Subcutaneous adipose tissue (tissue), 4 donors: ENCODE results near the gene TOX2. TPM values are rescaled to one million over a fixed set of nuclear protein-coding genes. Genes with fewer than 3 reads are reported as not detected.

Experiments used
- CTCF ChIP-seq: fragments of 450-650 bp; IDR thresholded peaks from one replicate; pipeline ENCODE4 v1.5.1; 2016; ENCODE audit warnings: low read depth, mild to moderate bottlenecking, control low read depth, antibody characterized with exemption, moderate library complexity
- total RNA-seq, 4 donors: library from RNA; depleted of rRNA; stranded (reverse); fragments of >200 nt; gene quantifications; one replicate each; pipeline ENCODE4 v1.1.0, GENCODE V29; 2016

Gene TOX2
- total RNA-seq, 4 donors from 2014 or later = 2.6 to 8.1 (median 3.1) TPM; not detected in 1

DNA sequence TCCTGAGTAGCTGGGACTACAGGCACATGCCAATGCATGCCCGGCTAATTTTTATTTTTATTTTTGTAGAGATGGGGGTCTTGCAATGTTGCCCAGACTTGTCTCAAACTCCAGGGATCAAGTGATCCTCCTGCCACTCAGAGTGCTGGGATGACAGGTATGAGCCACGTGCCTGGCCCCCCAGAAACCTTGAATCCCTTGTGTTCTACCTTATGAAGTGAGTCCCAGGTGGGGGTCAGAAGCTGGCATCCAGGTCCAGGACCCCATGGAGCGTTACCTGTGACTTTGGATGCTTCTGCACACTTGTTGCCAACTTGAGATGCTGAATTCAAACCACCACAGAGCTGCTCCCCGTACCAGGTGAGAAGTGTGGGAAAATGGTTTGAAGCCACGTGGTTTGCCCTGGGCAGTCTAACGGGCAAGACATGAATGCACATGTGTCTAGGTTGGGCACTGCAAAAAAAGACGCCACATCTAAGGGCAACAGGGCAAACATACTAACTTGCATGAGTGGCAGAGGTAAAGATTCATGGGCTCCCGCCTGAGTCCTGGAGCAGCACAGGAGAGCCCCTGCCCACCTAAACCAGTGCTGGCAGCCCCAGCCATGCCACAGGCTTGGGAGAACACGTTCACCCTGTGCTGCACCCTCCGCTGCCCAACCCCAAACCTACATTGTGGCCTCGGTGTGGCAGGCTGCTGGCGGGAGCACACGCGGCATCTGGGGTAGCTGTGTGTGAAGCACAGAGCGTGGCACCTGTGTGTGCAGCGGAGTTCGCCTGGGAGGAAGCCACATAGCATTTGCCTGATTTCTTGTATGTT lies 171.2 kb downstream of the TOX2 start:
- TF ChIP-seq CTCF = no peak

DNA sequence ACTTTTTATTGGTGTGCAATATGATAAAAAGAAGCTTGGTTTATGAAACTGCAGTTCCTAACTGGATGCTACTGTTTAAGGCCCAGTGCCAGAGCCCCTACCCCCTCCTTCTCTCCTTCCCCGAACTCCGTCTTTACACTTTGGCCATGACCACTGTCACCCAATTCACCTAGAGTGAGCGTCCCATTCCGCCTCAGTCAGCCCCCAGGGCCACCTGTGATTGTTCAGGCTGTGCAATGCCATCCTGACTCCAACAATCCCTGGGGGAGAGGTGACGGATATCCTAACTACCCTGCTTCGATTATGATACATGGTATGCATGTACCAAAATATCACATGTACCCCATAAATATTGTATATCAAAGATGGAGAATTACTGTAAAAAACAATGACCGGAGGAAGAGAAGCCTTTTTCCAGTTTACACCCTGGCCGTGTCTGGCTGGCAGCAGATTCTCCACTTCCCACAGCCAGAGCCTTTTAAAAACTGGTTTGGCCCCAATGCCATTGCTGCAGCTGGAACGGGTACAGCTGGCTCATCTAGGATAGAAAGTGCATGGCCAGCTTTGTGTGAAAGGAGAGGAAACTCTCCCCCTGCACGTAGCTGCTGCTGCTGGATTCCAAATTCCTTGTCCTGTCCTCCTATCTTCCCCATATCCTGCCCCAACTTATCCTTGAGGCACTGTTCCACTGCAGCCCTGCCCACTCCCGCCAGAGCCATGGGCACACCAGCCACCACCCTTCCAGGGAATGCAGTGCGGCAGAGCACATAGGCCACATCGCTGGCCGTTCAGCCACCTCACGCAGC lies 172.6 kb downstream of the TOX2 start:
- no peak for TF ChIP-seq CTCF

- TF ChIP-seq CTCF = no peak
These were observed 173.1 kb downstream of the TOX2 start for GRCh38 chr20:44087857-44088120.

DNA sequence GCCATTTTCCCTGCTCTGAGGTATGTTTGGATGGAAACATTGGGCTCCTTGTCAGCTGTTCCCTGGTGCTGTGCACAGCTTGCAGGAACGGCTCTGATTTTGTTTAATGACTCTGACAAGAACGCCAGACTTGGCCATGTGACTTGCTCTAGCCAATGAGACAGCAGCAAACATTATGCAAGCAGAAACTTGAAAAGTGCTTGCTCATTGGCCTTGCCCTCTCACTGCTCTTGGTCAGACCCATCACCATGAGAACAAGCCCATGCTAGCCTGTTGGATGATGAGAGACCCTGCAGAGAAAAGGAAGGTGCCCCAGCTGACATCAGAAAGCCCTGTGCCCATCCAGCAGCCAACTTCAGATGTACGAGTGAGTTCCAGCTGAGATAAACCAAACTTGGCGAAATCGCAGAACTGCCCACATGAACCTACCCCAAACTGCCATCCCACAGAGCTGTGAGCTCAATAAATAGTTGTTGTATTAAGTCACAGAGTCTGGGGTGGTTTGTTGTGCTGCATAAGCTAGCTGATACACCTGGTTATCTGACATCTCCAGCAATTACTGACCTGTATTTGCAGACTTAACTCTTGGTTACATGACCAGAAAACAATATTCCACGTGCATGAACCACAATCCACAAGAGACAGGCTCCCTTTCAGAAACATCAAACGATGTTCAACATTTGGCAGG lies 175.5 kb downstream of the TOX2 start:
- no peak for TF ChIP-seq CTCF

DNA sequence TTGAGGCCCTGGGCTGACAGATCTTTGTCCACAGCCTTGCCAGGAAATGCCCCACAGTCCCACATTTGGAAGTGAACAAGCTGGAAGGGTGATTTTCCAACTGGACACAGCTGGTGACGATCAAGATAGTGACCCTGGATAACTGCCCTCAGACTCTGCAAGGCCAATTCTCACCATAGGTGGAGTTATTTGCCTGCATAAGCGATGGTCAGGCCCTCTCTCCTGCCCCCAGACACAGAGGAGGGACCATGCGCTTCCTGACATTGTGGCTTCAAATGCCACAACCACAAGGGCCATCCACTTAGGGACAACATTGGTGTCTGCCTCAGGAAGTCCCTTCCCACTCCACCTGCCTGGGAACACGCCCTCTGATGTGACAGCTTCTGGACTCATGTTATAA lies 176.4 kb downstream of the TOX2 start:
- TF ChIP-seq CTCF = no peak

DNA sequence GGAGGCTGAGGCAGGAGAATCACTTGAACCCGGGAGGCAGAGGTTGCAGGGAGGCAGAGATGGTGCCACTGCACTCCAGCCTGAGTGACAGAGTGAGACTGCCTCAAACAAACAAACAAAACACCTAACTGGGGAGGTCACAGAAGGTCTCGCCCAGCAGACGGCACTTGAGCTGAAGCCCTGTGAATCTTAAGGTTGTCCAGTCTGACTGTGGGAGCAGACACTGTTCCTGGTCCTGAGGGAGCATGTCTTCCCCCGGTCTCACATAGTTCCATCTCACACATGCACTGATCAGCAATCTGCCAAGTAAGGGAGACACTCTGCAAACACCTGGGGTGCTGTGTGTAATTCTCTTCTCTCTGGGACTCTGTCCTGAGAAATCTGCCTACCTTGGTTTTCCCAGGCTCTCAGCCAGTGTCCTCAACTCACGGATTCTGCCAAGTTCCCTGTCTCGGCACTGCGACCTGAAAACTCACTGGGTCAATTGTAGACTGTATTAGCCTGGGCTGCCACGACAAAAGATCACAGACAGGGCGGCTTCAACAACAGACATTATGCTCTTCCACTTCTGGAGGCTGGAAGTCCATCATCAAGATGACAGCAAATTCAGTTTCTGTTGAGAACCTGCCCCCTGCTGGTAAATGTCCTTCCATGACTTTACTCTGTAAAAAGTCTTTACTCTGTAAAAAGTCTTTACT lies 178.0 kb downstream of the TOX2 start:
- TF ChIP-seq CTCF = no peak

- no peak for TF ChIP-seq CTCF
These were observed 178.6 kb downstream of the TOX2 start for GRCh38 chr20:44093249-44093582.
